Kidney (tissue), 14 donors: ENCODE data around the gene PKNOX2. TPM values are rescaled to one million over a fixed set of nuclear protein-coding genes. Genes with fewer than 3 reads are reported as not detected.

ENCODE experiments used
- DNase-seq, 5 donors: peaks; one replicate each; pipeline ENCODE4 v3.0.0-alpha.2; 2013 to 2020
- FAIRE-seq: peaks from 2 replicates; lab custom pipeline; 2012; peaks lifted over from hg19 to GRCh38; lab: Jason Lieb, UNC
- H3K27ac ChIP-seq, 2 donors: one replicate each; pipeline ENCODE4 v1.7.0; 2013; ENCODE audit warnings: low read depth in 2 of 2, low read length in 2 of 2, inconsistent platforms in 1 of 2
- H3K27me3 ChIP-seq: one replicate; pipeline ENCODE4 v1.7.1; 2013; ENCODE audit warnings: low read length, inconsistent platforms; ENCODE audit not compliant: control insufficient read depth, insufficient read depth
- H3K36me3 ChIP-seq, 3 donors: one replicate each; pipeline versions ENCODE4 v1.7.0 to v1.7.1; 2013; ENCODE audit warnings: low read length in 3 of 3, control low read depth in 1 of 3, inconsistent platforms in 1 of 3; ENCODE audit not compliant: insufficient read depth in 3 of 3, control insufficient read depth in 2 of 3
- H3K4me1 ChIP-seq, 3 donors: one replicate each; pipeline versions ENCODE4 v1.7.0 to v1.7.1; 2013; ENCODE audit warnings: low read length in 3 of 3, inconsistent platforms in 1 of 3, low read depth in 1 of 3; ENCODE audit not compliant: control insufficient read depth in 2 of 3, insufficient read depth in 2 of 3
- H3K4me3 ChIP-seq, 3 donors: one replicate each; pipeline versions ENCODE4 v1.7.0 to v1.8.1; 2013; ENCODE audit warnings: low read length in 3 of 3, control low read depth in 1 of 3, inconsistent platforms in 1 of 3
- H3K9ac ChIP-seq, 3 donors: one replicate each; pipeline versions ENCODE4 v1.7.0 to v1.7.1; 2013; ENCODE audit warnings: low read length in 3 of 3, control low read depth in 1 of 3, inconsistent platforms in 1 of 3
- H3K9me3 ChIP-seq, 3 donors: one replicate each; pipeline versions ENCODE4 v1.7.0 to v1.7.1; 2013; ENCODE audit warnings: low read length in 3 of 3, control low read depth in 1 of 3, inconsistent platforms in 1 of 3; ENCODE audit not compliant: control insufficient read depth in 2 of 3, insufficient read depth in 1 of 3
- CTCF ChIP-seq: IDR thresholded peaks from 3 replicates; pipeline ENCODE4 v1.5.1; 2012; ENCODE audit warnings: mild to moderate bottlenecking, moderate library complexity, borderline replicate concordance; ENCODE audit not compliant: insufficient read depth; ENCODE audit errors: extremely low read depth
- intact Hi-C: fragments of 100-400 bp; cut with DNase I; formaldehyde crosslinking; loops from one replicate; pipeline ENCODE4 v1.11.1; 2022
- polyA plus RNA-seq: library from polyadenylated mRNA; stranded (reverse); fragments of 350-450 nt; fragmentation: Illumina TruSeq; extraction: RNeasy Lipid Tissue Mini Kit (QIAGEN cat#74804); gene quantifications from one replicate; pipeline ENCODE4 v1.2.3, GENCODE V29; 2014; ENCODE audit warnings: low read depth, low replicate concordance; ENCODE audit not compliant: insufficient read depth
- total RNA-seq: library from RNA; stranded (reverse); fragmentation: NEBNext Ultra II Directional; extraction: Animal tissue kit (Norgen Biotek cat#: 25700); gene quantifications from one replicate; pipeline ENCODE4 v1.2.1, GENCODE V29; 2021
- donor health status: control.
- donor health status: control.
- donor health status: control.
- donor health status: control.
- donor health status: control.
- donor health status: DM: yes; HTN: yes; CAD: no.
- donor health status: Normal renal cell carcinoma (clear cell type).

PKNOX2 gene
- total and polyA plus RNA-seq, 2 donors from 2014 or later = 1.5 to 6.0 TPM

GRCh38 chr11:125399945-125400344 is 235.4 kb downstream of the PKNOX2 start:
- Histone ChIP-seq H3K4me3 (no peak overlapping the region), H3K27ac (no peak overlapping the region), H3K4me1 (peaks cover 0 to 3% (median 0%) of the 10 kb centered on the region in 3 donors), H3K27me3 (no peaks in the 10 kb centered on the region), H3K9ac (no peak overlapping the region), H3K9me3 (no peaks in the 10 kb centered on the region), H3K36me3 (no peaks in the 10 kb centered on the region)
- no peak for TF ChIP-seq CTCF
- DNase-seq (peak in 1 of 5 donors; percentile 4), FAIRE-seq (no peak)
- intact Hi-C loops = no loop called here

GRCh38 chr11:125401235-125401634 is 236.7 kb downstream of the PKNOX2 start:
- H3K9me3 ChIP-seq = no peaks in the 10 kb centered on the region
- DNase-seq (peak in 1 of 5 donors; percentile 12), FAIRE-seq (no peak)
- H3K4me3 ChIP-seq = no peak overlapping the region
- no peak for TF ChIP-seq CTCF
- H3K4me1 ChIP-seq = peaks cover 0 to 3% (median 0%) of the 10 kb centered on the region in 3 donors
- intact Hi-C loops = no loop called here
- no peaks in the 10 kb centered on the region for H3K36me3 ChIP-seq
- no peak overlapping the region for H3K27ac ChIP-seq
- H3K9ac ChIP-seq = no peak overlapping the region
- no peaks in the 10 kb centered on the region for H3K27me3 ChIP-seq

- intact Hi-C loops = no loop called here
- Histone ChIP-seq H3K9ac (no peak overlapping the region), H3K27ac (no peak overlapping the region), H3K36me3 (no peaks in the 10 kb centered on the region), H3K4me3 (no peak overlapping the region), H3K27me3 (no peaks in the 10 kb centered on the region), H3K9me3 (no peaks in the 10 kb centered on the region), H3K4me1 (peaks cover 0 to 3% (median 0%) of the 10 kb centered on the region in 3 donors)
- FAIRE-seq (no peak), DNase-seq (peak; percentile 44 to 87 (median 84))
- TF ChIP-seq CTCF = no peak
These were observed 237.2 kb downstream of the PKNOX2 start for GRCh38 chr11:125401746-125402145.

DNA sequence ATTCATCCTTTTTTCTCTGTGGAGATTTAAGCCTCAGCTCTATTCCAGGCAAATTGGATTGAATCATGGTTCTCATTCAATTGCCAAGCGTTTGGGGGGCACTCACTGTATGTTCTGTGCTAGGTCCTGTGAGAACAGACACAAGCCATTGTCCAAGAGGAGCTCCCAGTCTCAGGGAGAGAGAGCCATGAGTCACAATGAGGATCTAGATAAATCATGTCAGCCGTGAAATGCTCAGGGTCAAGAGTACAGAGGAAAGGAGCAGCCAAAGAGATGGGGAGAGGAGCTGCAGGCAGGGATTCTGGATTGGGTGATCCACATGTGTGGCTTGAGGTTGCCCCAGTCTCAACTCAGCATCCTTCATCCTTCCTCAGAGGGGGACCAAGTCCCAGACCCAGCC is 237.9 kb downstream of the PKNOX2 start:
- no peaks in the 10 kb centered on the region for H3K27me3 ChIP-seq
- FAIRE-seq (no peak), DNase-seq (peak in 2 of 5 donors; percentile 8 to 47)
- H3K27ac ChIP-seq = no peak overlapping the region
- no peak overlapping the region for H3K9ac ChIP-seq
- peaks cover 0 to 3% (median 0%) of the 10 kb centered on the region in 3 donors for H3K4me1 ChIP-seq
- no peaks in the 10 kb centered on the region for H3K9me3 ChIP-seq
- TF ChIP-seq CTCF = no peak
- H3K36me3 ChIP-seq = no peaks in the 10 kb centered on the region
- no peak overlapping the region for H3K4me3 ChIP-seq
- intact Hi-C loops = no loop called here
